Measurements from ENCODE around the gene PIEZO2. TPM values are rescaled to one million over a fixed set of nuclear protein-coding genes. Genes with fewer than 3 reads are reported as not detected.

The PIEZO2 gene
- total RNA-seq, 1 donor from 2014 or later: 4.2 TPM

DNA sequence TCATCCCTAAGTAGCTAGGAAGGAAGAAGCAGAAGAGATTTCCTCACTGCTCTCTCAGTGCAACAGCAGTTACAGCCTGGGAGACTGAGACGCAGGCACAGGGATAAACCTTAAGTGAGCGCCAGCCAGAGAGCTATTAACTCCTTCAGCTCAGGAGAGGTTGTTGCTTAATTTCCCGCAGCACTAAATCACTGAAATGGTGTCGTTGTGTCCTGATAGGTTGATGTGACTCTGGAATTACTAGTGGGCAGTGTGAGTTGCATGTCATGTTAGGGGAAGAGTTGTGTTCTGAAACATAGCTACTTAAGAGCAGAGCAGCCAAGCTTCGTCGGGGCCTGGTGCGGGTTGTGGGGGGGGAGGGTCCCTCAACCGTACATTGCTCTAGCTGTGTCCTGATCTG lies 397.7 kb downstream of the PIEZO2 start:
- no peaks in the 10 kb centered on the region for H3K4me1 Mint-ChIP-seq
- Histone ChIP-seq H4K20me1 (ENCODE audit: low read depth) (no peaks in the 10 kb centered on the region), H3K27me3 (no peaks in the 10 kb centered on the region), H3K9ac (no peak overlapping the region), H3K4me1 (peaks cover 15% of the 10 kb centered on the region), H3K4me2 (peak overlapping the region; percentile 16), H2AFZ (replicated peaks) (no peak overlapping the region), H3K9me3 (ENCODE audit: low read depth) (no peaks in the 10 kb centered on the region), H3K36me3 (no peaks in the 10 kb centered on the region), H3K79me2 (ENCODE audit: low read depth) (no peaks in the 10 kb centered on the region), H3K4me3 (no peak overlapping the region), H3F3A (ENCODE audit: low read depth) (no peaks in the 10 kb centered on the region), H3K27ac (no peak overlapping the region)
- no peaks in the 10 kb centered on the region for H3K9me3 Mint-ChIP-seq
- H3K27me3 Mint-ChIP-seq (ENCODE audit: insufficient read depth, low read depth): no peaks in the 10 kb centered on the region
- no peak overlapping the region for H3K27ac Mint-ChIP-seq
- DNase-seq (ENCODE audit: low spot score): peak; percentile 36
- H3K36me3 Mint-ChIP-seq: no peaks in the 10 kb centered on the region
- TF ChIP-seq EZH2phosphoT487 (IDR thresholded peaks at IDR 0.05): no peak
- no peak for TF ChIP-seq EZH2 (IDR thresholded peaks at IDR 0.05)
- TF ChIP-seq, protein P1, sequence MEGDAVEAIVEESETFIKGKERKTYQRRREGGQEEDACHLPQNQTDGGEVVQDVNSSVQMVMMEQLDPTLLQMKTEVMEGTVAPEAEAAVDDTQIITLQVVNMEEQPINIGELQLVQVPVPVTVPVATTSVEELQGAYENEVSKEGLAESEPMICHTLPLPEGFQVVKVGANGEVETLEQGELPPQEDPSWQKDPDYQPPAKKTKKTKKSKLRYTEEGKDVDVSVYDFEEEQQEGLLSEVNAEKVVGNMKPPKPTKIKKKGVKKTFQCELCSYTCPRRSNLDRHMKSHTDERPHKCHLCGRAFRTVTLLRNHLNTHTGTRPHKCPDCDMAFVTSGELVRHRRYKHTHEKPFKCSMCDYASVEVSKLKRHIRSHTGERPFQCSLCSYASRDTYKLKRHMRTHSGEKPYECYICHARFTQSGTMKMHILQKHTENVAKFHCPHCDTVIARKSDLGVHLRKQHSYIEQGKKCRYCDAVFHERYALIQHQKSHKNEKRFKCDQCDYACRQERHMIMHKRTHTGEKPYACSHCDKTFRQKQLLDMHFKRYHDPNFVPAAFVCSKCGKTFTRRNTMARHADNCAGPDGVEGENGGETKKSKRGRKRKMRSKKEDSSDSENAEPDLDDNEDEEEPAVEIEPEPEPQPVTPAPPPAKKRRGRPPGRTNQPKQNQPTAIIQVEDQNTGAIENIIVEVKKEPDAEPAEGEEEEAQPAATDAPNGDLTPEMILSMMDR (IDR thresholded peaks at IDR 0.05): no peak
- H3K4me3 Mint-ChIP-seq: no peak overlapping the region

DNA sequence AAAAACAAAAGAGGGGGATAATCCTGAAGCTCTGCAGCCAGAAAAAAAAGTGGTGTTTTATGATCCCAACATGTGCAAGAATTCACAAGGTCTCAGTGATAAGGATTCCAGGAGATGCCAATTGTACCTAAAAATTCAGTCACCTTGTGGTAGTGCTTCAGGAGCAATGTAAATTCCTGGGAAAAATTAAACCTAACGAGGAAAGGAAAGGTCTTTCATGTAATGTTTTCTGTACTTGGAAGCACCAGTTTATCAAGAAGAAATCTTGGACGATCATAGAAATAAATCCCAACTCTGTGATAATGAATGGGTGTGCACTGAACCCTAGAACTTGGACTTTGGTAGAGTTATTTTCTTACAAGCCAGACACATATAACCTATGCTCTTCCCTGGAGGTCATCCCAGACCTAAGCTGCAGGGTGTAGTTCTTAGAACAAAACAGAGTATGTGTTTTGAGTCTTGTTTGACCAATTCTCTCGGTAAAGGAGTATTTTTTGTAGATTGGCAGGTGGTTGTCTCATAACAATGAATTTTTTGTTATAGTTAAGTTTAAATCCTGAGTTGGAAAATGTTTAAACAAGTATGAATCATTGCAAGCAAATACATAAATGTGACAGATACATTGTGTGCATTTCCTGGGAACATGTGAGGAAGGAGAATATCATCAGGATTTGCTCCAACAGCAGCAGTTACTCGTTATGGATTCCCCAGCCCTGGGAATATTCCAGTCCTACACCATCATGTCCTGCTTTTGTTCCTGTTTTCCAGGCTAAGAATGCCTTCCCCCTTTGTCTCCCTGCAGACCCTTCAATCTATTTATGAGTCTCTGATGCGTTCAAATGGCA lies 399.0 kb downstream of the PIEZO2 start:
- H3K4me3 Mint-ChIP-seq: no peak overlapping the region
- no peaks in the 10 kb centered on the region for H3F3A ChIP-seq (ENCODE audit: low read depth)

DNA sequence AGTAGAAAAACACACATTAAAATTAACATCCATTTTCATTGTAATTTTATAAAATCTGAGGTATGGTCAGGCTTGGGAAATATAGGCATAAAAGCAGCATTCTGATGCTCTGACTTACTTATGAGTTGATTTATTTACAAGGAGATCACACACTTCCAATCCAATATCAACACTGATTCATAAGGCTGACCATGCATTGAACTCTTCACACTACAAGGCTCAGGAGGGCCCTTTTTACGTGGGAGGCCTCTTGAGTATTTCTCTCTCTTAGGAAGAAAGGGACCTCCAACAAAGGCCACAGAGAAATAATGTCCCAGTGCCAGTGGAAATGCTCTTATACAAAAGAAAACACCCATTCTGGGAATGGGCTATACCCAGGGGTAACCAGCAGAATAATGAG lies 400.7 kb downstream of the PIEZO2 start:
- no peak overlapping the region for H2AFZ ChIP-seq (replicated peaks)
- no peak overlapping the region for H3K9ac ChIP-seq
- H3K79me2 ChIP-seq (ENCODE audit: low read depth): no peaks in the 10 kb centered on the region
- no peak for TF ChIP-seq EZH2phosphoT487 (IDR thresholded peaks at IDR 0.05)
- TF ChIP-seq EZH2 (IDR thresholded peaks at IDR 0.05): no peak
- TF ChIP-seq, protein P1 (IDR thresholded peaks at IDR 0.05): no peak
- H3K27me3 Mint-ChIP-seq (ENCODE audit: insufficient read depth, low read depth): no peaks in the 10 kb centered on the region
- DNase-seq (ENCODE audit: low spot score): no peak
- H3F3A ChIP-seq (ENCODE audit: low read depth): no peaks in the 10 kb centered on the region
- H3K4me1 ChIP-seq: peaks cover 15% of the 10 kb centered on the region
- no peaks in the 10 kb centered on the region for H3K9me3 Mint-ChIP-seq
- no peak overlapping the region for H3K27ac ChIP-seq
- no peaks in the 10 kb centered on the region for H3K36me3 ChIP-seq
- no peak overlapping the region for H3K4me3 Mint-ChIP-seq
- H4K20me1 ChIP-seq (ENCODE audit: low read depth): no peaks in the 10 kb centered on the region
- no peak overlapping the region for H3K4me2 ChIP-seq
- H3K4me1 Mint-ChIP-seq: no peaks in the 10 kb centered on the region
- H3K27ac Mint-ChIP-seq: no peak overlapping the region
- H3K27me3 ChIP-seq: no peaks in the 10 kb centered on the region
- no peaks in the 10 kb centered on the region for H3K36me3 Mint-ChIP-seq
- H3K9me3 ChIP-seq (ENCODE audit: low read depth): no peaks in the 10 kb centered on the region
- H3K4me3 ChIP-seq: no peak overlapping the region

More for the DNA sequence above, 399.0 kb downstream of the PIEZO2 start:
- Histone ChIP-seq H3K9me3 (ENCODE audit: low read depth) (no peaks in the 10 kb centered on the region), H3K79me2 (ENCODE audit: low read depth) (no peaks in the 10 kb centered on the region), H2AFZ (replicated peaks) (no peak overlapping the region), H3K27ac (no peak overlapping the region), H3K4me3 (no peak overlapping the region), H3K4me2 (no peak overlapping the region), H3K9ac (no peak overlapping the region), H4K20me1 (ENCODE audit: low read depth) (no peaks in the 10 kb centered on the region), H3K27me3 (no peaks in the 10 kb centered on the region), H3K36me3 (no peaks in the 10 kb centered on the region), H3K4me1 (peaks cover 15% of the 10 kb centered on the region)
- Mint-ChIP-seq H3K36me3 (no peaks in the 10 kb centered on the region), H3K9me3 (no peaks in the 10 kb centered on the region), H3K4me1 (no peaks in the 10 kb centered on the region), H3K27me3 (ENCODE audit: insufficient read depth, low read depth) (no peaks in the 10 kb centered on the region), H3K27ac (no peak overlapping the region)
- TF ChIP-seq, protein P1 (IDR thresholded peaks at IDR 0.05): no peak
- no peak for TF ChIP-seq EZH2 (IDR thresholded peaks at IDR 0.05)
- TF ChIP-seq EZH2phosphoT487 (IDR thresholded peaks at IDR 0.05): no peak
- DNase-seq (ENCODE audit: low spot score): no peak
